ENCODE measurements around the gene REG3G.

REG3G gene

GRCh38 chr2:78993518-78994148 lies 31.9 kb upstream of the REG3G start:
- H3K4me3 ChIP-seq (ENCODE audit: low read length) = no peak overlapping the region
- no peak for DNase-seq (ENCODE audit: low read depth)
- TF ChIP-seq CTCF (IDR thresholded peaks at IDR 0.05; ENCODE audit: insufficient read depth, low read depth, low read length, missing control alignments) = no peak

- no peak for DNase-seq (ENCODE audit: low read depth)
- H3K4me3 ChIP-seq (ENCODE audit: low read length) = no peak overlapping the region
- TF ChIP-seq CTCF (IDR thresholded peaks at IDR 0.05; ENCODE audit: insufficient read depth, low read depth, low read length, missing control alignments) = no peak
These were observed 30.7 kb upstream of the REG3G start for GRCh38 chr2:78994789-78995188.

GRCh38 chr2:78999406-78999805 lies 26.1 kb upstream of the REG3G start:
- DNase-seq (ENCODE audit: low read depth) = peak; percentile 2
- no peak overlapping the region for H3K4me3 ChIP-seq (ENCODE audit: low read length)
- TF ChIP-seq CTCF (IDR thresholded peaks at IDR 0.05; ENCODE audit: insufficient read depth, low read depth, low read length, missing control alignments) = peak; percentile 29

- no peak for DNase-seq (ENCODE audit: low read depth)
- TF ChIP-seq CTCF (IDR thresholded peaks at IDR 0.05; ENCODE audit: insufficient read depth, low read depth, low read length, missing control alignments) = no peak
- no peak overlapping the region for H3K4me3 ChIP-seq (ENCODE audit: low read length)
These were observed 25.4 kb upstream of the REG3G start for GRCh38 chr2:79000008-79000576.

- no peak for TF ChIP-seq CTCF (IDR thresholded peaks at IDR 0.05; ENCODE audit: insufficient read depth, low read depth, low read length, missing control alignments)
These were observed 24.2 kb upstream of the REG3G start for GRCh38 chr2:79001285-79001684.

GRCh38 chr2:79004680-79005079 lies 20.8 kb upstream of the REG3G start:
- no peak overlapping the region for H3K4me3 ChIP-seq (ENCODE audit: low read length)
- TF ChIP-seq CTCF (IDR thresholded peaks at IDR 0.05; ENCODE audit: insufficient read depth, low read depth, low read length, missing control alignments) = no peak
- DNase-seq (ENCODE audit: low read depth) = no peak

More at GRCh38 chr2:79001285-79001684, 24.2 kb upstream of the REG3G start:
- H3K4me3 ChIP-seq (ENCODE audit: low read length) = no peak overlapping the region
- no peak for DNase-seq (ENCODE audit: low read depth)

- DNase-seq (ENCODE audit: low read depth) = no peak
- no peak overlapping the region for H3K4me3 ChIP-seq (ENCODE audit: low read length)
- TF ChIP-seq CTCF (IDR thresholded peaks at IDR 0.05; ENCODE audit: insufficient read depth, low read depth, low read length, missing control alignments) = no peak
These were observed 20.3 kb upstream of the REG3G start for GRCh38 chr2:79005216-79005615.
